Mesenchymal stem cell (in vitro differentiated cells and primary cell): Measurements from ENCODE around the gene CYBRD1.
A peak's percentile ranks its signal among the peaks of the same experiment; 100 is the strongest.

ENCODE experiments used
- DNase-seq: peaks from one replicate; pipeline ENCODE4 v3.0.0-alpha.2; 2013
- H2AFZ ChIP-seq: one replicate; pipeline ENCODE4 v1.6.1; 2013; ENCODE audit warnings: low read depth, mild to moderate bottlenecking, control low read depth, inconsistent platforms, low read length, moderate library complexity
- H2AK5ac ChIP-seq: 2 replicates; pipeline ENCODE4 v1.6.1; 2013; ENCODE audit warnings: low read length, moderate library complexity, mild to moderate bottlenecking, inconsistent platforms; ENCODE audit not compliant: severe bottlenecking
- H2BK120ac ChIP-seq: one replicate; pipeline ENCODE4 v1.6.1; 2013; ENCODE audit warnings: low read depth, mild to moderate bottlenecking, inconsistent platforms, low read length, moderate library complexity
- H2BK12ac ChIP-seq, 2 experiments: one replicate each; pipeline ENCODE4 v1.6.1; 2013; ENCODE audit warnings: inconsistent platforms in 2 of 2, low read length in 2 of 2, mild to moderate bottlenecking in 2 of 2, moderate library complexity in 2 of 2, control low read depth in 1 of 2
- H2BK15ac ChIP-seq: one replicate; pipeline ENCODE4 v1.6.1; 2013; ENCODE audit warnings: mild to moderate bottlenecking, low read depth, inconsistent platforms; ENCODE audit not compliant: poor library complexity, severe bottlenecking
- H2BK5ac ChIP-seq: 2 replicates; pipeline ENCODE4 v1.6.1; 2013; ENCODE audit warnings: low read depth, mild to moderate bottlenecking, low read length, control low read depth, inconsistent platforms; ENCODE audit not compliant: poor library complexity, severe bottlenecking
- H3K14ac ChIP-seq, 2 experiments: one replicate each; pipeline ENCODE4 v1.6.1; 2013; ENCODE audit warnings: inconsistent platforms in 2 of 2, low read length in 2 of 2, control low read depth in 1 of 2, mild to moderate bottlenecking in 1 of 2, moderate library complexity in 1 of 2
- H3K18ac ChIP-seq, 2 experiments: one replicate each; pipeline ENCODE4 v1.6.1; 2013; ENCODE audit warnings: inconsistent platforms in 2 of 2, low read length in 2 of 2, control low read depth in 1 of 2, low read depth in 1 of 2, mild to moderate bottlenecking in 1 of 2
- H3K23ac ChIP-seq, 2 experiments: one replicate each; pipeline ENCODE4 v1.6.1; 2013; ENCODE audit warnings: inconsistent platforms in 2 of 2, low read length in 2 of 2, mild to moderate bottlenecking in 2 of 2, moderate library complexity in 2 of 2, control low read depth in 1 of 2
- H3K27ac ChIP-seq: 2 replicates; pipeline ENCODE4 v1.5.1; 2013; ENCODE audit warnings: mild to moderate bottlenecking, moderate library complexity, low read length, control low read depth, inconsistent platforms; ENCODE audit not compliant: poor library complexity, severe bottlenecking
- H3K27me3 ChIP-seq, 2 experiments: 2 replicates each; pipeline versions ENCODE4 v1.6.1 to v1.7.0; 2013; ENCODE audit warnings: low read length in 2 of 2, mild to moderate bottlenecking in 2 of 2, moderate library complexity in 2 of 2, control low read depth in 1 of 2, inconsistent platforms in 1 of 2; ENCODE audit not compliant: control insufficient read depth in 1 of 2, insufficient read depth in 1 of 2
- H3K36me3 ChIP-seq, 2 experiments: 2 replicates each; pipeline versions ENCODE4 v1.6.1 to v1.7.0; 2013; ENCODE audit warnings: low read length in 2 of 2, control low read depth in 1 of 2, inconsistent platforms in 1 of 2, low read depth in 1 of 2, mild to moderate bottlenecking in 1 of 2; ENCODE audit not compliant: insufficient read depth in 2 of 2, control insufficient read depth in 1 of 2
- H3K4ac ChIP-seq, 2 experiments: one replicate each; pipeline ENCODE4 v1.6.1; 2013; ENCODE audit warnings: inconsistent platforms in 2 of 2, low read length in 2 of 2, mild to moderate bottlenecking in 2 of 2, moderate library complexity in 2 of 2, control low read depth in 1 of 2, low read depth in 1 of 2
- H3K4me1 ChIP-seq: 2 replicates; pipeline ENCODE4 v1.6.1; 2013; ENCODE audit warnings: low read depth, low read length, control low read depth; ENCODE audit not compliant: control insufficient read depth, insufficient read depth
- H3K4me2 ChIP-seq: 2 replicates; pipeline ENCODE4 v1.6.1; 2013; ENCODE audit warnings: low read length, mild to moderate bottlenecking, inconsistent platforms; ENCODE audit not compliant: poor library complexity, severe bottlenecking
- H3K4me3 ChIP-seq, 2 experiments: 2 replicates each; pipeline versions ENCODE4 v1.5.1 to v1.7.0; 2013; ENCODE audit warnings: low read length in 2 of 2, mild to moderate bottlenecking in 2 of 2, control low read depth in 1 of 2, low read depth in 1 of 2; ENCODE audit not compliant: insufficient read depth in 1 of 2
- H3K79me1 ChIP-seq: replicated peaks from 2 replicates; pipeline ENCODE4 v1.6.1; 2013; ENCODE audit warnings: mild to moderate bottlenecking, control low read depth, low read length, inconsistent platforms; ENCODE audit not compliant: poor library complexity, severe bottlenecking
- H3K9ac ChIP-seq: 2 replicates; pipeline ENCODE4 v1.7.0; 2013; ENCODE audit warnings: mild to moderate bottlenecking, low read length, moderate library complexity
- H3K9me3 ChIP-seq: 2 replicates; pipeline ENCODE4 v1.7.0; 2013; ENCODE audit warnings: mild to moderate bottlenecking, low read length; ENCODE audit not compliant: control insufficient read depth
- H4K8ac ChIP-seq: one replicate; pipeline ENCODE4 v1.6.1; 2013; ENCODE audit warnings: inconsistent platforms, mild to moderate bottlenecking, low read length, moderate library complexity
- H4K91ac ChIP-seq: one replicate; pipeline ENCODE4 v1.6.1; 2013; ENCODE audit warnings: mild to moderate bottlenecking, low read length, inconsistent platforms
- WGBS: methylation state at CpG from one replicate; pipeline ENCODE4 v1.1.7; 2013; ENCODE audit warnings: mixed read lengths; 5-methylcytosine and 5-hydroxymethylcytosine counted together

The CYBRD1 gene

DNA sequence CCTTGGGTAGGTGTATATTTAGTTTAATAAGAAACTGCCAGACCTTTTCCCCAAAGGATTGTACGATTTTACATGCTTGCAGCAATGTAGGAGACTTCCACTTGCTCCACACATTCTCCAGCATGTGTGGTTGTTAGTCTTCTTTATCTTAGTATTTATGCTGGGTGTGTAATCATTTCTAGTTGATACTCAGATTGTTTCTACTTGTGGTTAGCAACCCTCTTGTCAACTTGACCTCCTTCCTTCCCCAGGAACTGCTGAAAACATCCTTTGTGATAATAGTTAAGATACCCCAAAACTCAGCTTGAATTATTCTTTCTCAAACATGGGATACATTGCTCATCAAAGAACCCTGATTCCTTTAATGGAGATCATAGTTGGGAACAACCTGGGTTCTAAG, 37.2 kb upstream of the CYBRD1 start:
- DNase-seq = peak; percentile 19
- Histone ChIP-seq H3K36me3 (peaks cover 0 to 39% of the 10 kb centered on the region in 2 experiments), H2BK5ac (no peak overlapping the region), H2BK15ac (no peak overlapping the region), H2BK120ac (no peak overlapping the region), H3K9me3 (no peaks in the 10 kb centered on the region), H3K23ac (no peak overlapping the region), H2BK12ac (no peak overlapping the region), H2AFZ (no peak overlapping the region), H3K27ac (no peak overlapping the region), H3K79me1 (no peaks in the 10 kb centered on the region), H3K27me3 (no peaks in the 10 kb centered on the region), H3K9ac (no peak overlapping the region), H4K91ac (no peak overlapping the region), H3K18ac (no peak overlapping the region), H3K4ac (no peak overlapping the region), H4K8ac (no peak overlapping the region), H3K4me3 (no peak overlapping the region), H3K14ac (no peak overlapping the region), H3K4me1 (peaks cover 3% of the 10 kb centered on the region), H3K4me2 (no peak overlapping the region), H2AK5ac (no peak overlapping the region)
- WGBS = no CpG with 5 or more reads among the region's 1 CpG

- WGBS = 97% methylated on average over 6 of the region's 6 CpGs
- no peak overlapping the region for H2BK12ac ChIP-seq
Observed at GRCh38 chr2:171487201-171487600, 35.1 kb upstream of the CYBRD1 start.

DNA sequence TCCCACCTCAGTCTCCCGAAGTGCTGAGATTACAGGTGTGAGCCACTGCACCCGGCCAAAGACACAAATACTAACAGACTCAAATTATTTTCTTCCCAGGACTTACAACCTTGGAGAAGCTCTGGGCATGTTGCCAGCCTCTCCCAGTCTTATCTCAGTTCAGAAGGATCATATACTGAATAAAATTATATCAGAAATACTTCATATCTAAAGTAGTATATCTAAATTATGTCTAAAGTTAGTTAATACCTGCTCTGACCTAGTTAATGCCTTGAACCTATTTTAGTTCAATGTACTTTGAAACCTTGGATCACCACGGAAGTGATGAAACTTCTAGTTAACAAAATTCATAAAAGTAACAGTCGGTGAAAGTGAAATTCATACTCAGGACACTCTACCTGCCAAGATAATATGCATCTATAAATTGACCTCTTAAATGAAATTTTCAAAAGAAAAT, 34.4 kb upstream of the CYBRD1 start:
- no peak overlapping the region for H2BK5ac ChIP-seq
- no peak overlapping the region for H3K14ac ChIP-seq
- H2AFZ ChIP-seq = no peak overlapping the region
- H3K9me3 ChIP-seq = no peaks in the 10 kb centered on the region
- H2BK15ac ChIP-seq = no peak overlapping the region
- no peak overlapping the region for H3K18ac ChIP-seq
- H3K23ac ChIP-seq = no peak overlapping the region
- H2BK12ac ChIP-seq = no peak overlapping the region
- no peak overlapping the region for H3K4me3 ChIP-seq
- H3K36me3 ChIP-seq = peaks cover 0 to 17% of the 10 kb centered on the region in 2 experiments
- no peaks in the 10 kb centered on the region for H3K27me3 ChIP-seq
- no peak overlapping the region for H3K4me2 ChIP-seq
- 98% methylated on average over 3 of the region's 4 CpGs for WGBS
- peaks cover 3% of the 10 kb centered on the region for H3K4me1 ChIP-seq
- no peak overlapping the region for H2BK120ac ChIP-seq
- H3K9ac ChIP-seq = no peak overlapping the region
- no peak overlapping the region for H2AK5ac ChIP-seq
- no peak for DNase-seq
- H3K79me1 ChIP-seq = no peaks in the 10 kb centered on the region
- H3K4ac ChIP-seq = no peak overlapping the region
- no peak overlapping the region for H3K27ac ChIP-seq
- no peak overlapping the region for H4K91ac ChIP-seq
- H4K8ac ChIP-seq = no peak overlapping the region

More at GRCh38 chr2:171487201-171487600, 35.1 kb upstream of the CYBRD1 start:
- Histone ChIP-seq H3K9ac (no peak overlapping the region), H2BK120ac (no peak overlapping the region), H3K4me3 (no peak overlapping the region), H2AK5ac (no peak overlapping the region), H2BK5ac (no peak overlapping the region), H3K36me3 (peaks cover 0 to 23% of the 10 kb centered on the region in 2 experiments), H3K18ac (no peak overlapping the region), H4K8ac (no peak overlapping the region), H3K27ac (no peak overlapping the region), H3K4ac (no peak overlapping the region), H3K27me3 (no peaks in the 10 kb centered on the region), H3K9me3 (no peaks in the 10 kb centered on the region), H3K14ac (no peak overlapping the region), H4K91ac (no peak overlapping the region), H2AFZ (no peak overlapping the region), H3K23ac (no peak overlapping the region), H2BK15ac (no peak overlapping the region), H3K4me2 (no peak overlapping the region), H3K4me1 (peaks cover 3% of the 10 kb centered on the region), H3K79me1 (no peaks in the 10 kb centered on the region)
- DNase-seq = no peak

DNA sequence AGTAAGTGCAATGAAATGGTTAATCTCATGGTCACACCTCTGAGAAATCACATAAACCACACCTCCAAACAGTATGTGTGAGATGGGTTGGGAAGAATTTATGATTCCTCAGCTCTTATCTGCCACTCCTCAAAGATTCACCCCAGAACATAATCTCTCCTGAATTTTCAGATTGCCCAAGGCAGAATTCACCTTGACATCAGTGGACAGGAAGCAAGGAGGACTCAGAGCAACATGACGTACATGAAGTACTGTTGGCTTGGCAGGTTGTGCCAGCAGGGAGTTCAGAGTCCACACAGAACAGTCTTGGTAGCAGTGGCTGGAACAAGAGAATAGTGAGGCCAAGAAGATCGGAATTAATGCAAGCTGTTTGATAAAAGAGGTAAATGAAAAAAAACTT, 31.7 kb upstream of the CYBRD1 start:
- Histone ChIP-seq H3K79me1 (no peaks in the 10 kb centered on the region), H2BK12ac (no peak overlapping the region), H3K36me3 (peaks cover 0 to 4% of the 10 kb centered on the region in 2 experiments), H2BK120ac (no peak overlapping the region), H3K23ac (no peak overlapping the region), H3K27ac (no peak overlapping the region), H3K14ac (no peak overlapping the region), H2AFZ (no peak overlapping the region), H2BK15ac (no peak overlapping the region), H3K4me3 (no peak overlapping the region), H2BK5ac (no peak overlapping the region), H4K91ac (no peak overlapping the region), H3K27me3 (no peaks in the 10 kb centered on the region), H3K4me2 (no peak overlapping the region), H3K4ac (no peak overlapping the region), H4K8ac (no peak overlapping the region), H2AK5ac (no peak overlapping the region), H3K9me3 (no peaks in the 10 kb centered on the region), H3K4me1 (no peaks in the 10 kb centered on the region), H3K18ac (no peak overlapping the region), H3K9ac (no peak overlapping the region)
- no peak for DNase-seq
- 91% methylated on average over 2 of the region's 2 CpGs for WGBS
